Measurements from ENCODE around the gene RNF141. TPM values are rescaled to one million over a fixed set of nuclear protein-coding genes. Genes with fewer than 3 reads are reported as not detected.

Gene RNF141
- total RNA-seq, 1 experiment from 2014 or later = 28.4 TPM

- no peak overlapping the region for H3K4me3 Mint-ChIP-seq (ENCODE audit: unreplicated experiment)
- TF ChIP-seq CTCF (IDR thresholded peaks at IDR 0.05; ENCODE audit: unreplicated experiment) = no peak
- no peak overlapping the region for H3K27ac Mint-ChIP-seq (ENCODE audit: low read depth, unreplicated experiment)
- no peaks in the 10 kb centered on the region for H3K27me3 Mint-ChIP-seq (ENCODE audit: insufficient read depth, unreplicated experiment)
- CTCF ChIA-PET = interaction anchor here (0.6 to 0.7 kb wide), 5 partner anchors 45 to 120 kb away, joined by 3 to 4 read pairs (median 3); no protein-coding TSS in a partner anchor
- no peaks in the 10 kb centered on the region for H3K36me3 Mint-ChIP-seq (ENCODE audit: insufficient read depth, unreplicated experiment)
- H3K9me3 Mint-ChIP-seq (ENCODE audit: unreplicated experiment) = no peaks in the 10 kb centered on the region
- POLR2A ChIA-PET = no interaction called here
- intact Hi-C loops (cut with micrococcal nuclease) = no loop called here
- DNase-seq (ENCODE audit: unreplicated experiment) = no peak
- peaks cover 23% of the 10 kb centered on the region for H3K4me1 Mint-ChIP-seq (ENCODE audit: insufficient read depth, unreplicated experiment)
- no TSS peak for BruUV-seq (replicated peaks)
These were observed 55.3 kb downstream of the RNF141 start for GRCh38 chr11:10485646-10486045.

GRCh38 chr11:10484461-10485180 lies 56.4 kb downstream of the RNF141 start:
- H3K27ac Mint-ChIP-seq (ENCODE audit: low read depth, unreplicated experiment) = no peak overlapping the region
- intact Hi-C loops (cut with micrococcal nuclease) = no loop called here
- no peaks in the 10 kb centered on the region for H3K27me3 Mint-ChIP-seq (ENCODE audit: insufficient read depth, unreplicated experiment)
- no peak for TF ChIP-seq CTCF (IDR thresholded peaks at IDR 0.05; ENCODE audit: unreplicated experiment)
- no peaks in the 10 kb centered on the region for H3K9me3 Mint-ChIP-seq (ENCODE audit: unreplicated experiment)
- DNase-seq (ENCODE audit: unreplicated experiment) = no peak
- peaks cover 12% of the 10 kb centered on the region for H3K4me1 Mint-ChIP-seq (ENCODE audit: insufficient read depth, unreplicated experiment)
- ChIA-PET POLR2A (no interaction called here), CTCF (no interaction called here)
- H3K36me3 Mint-ChIP-seq (ENCODE audit: insufficient read depth, unreplicated experiment) = no peaks in the 10 kb centered on the region
- BruUV-seq (replicated peaks) = no TSS peak
- no peak overlapping the region for H3K4me3 Mint-ChIP-seq (ENCODE audit: unreplicated experiment)

- no peak overlapping the region for H3K4me3 Mint-ChIP-seq (ENCODE audit: unreplicated experiment)
- no TSS peak for BruUV-seq (replicated peaks)
- H3K9me3 Mint-ChIP-seq (ENCODE audit: unreplicated experiment) = no peaks in the 10 kb centered on the region
- H3K36me3 Mint-ChIP-seq (ENCODE audit: insufficient read depth, unreplicated experiment) = no peaks in the 10 kb centered on the region
- POLR2A ChIA-PET = no interaction called here
- intact Hi-C loops (cut with micrococcal nuclease) = no loop called here
- H3K4me1 Mint-ChIP-seq (ENCODE audit: insufficient read depth, unreplicated experiment) = peaks cover 11% of the 10 kb centered on the region
- no peak for DNase-seq (ENCODE audit: unreplicated experiment)
- no peaks in the 10 kb centered on the region for H3K27me3 Mint-ChIP-seq (ENCODE audit: insufficient read depth, unreplicated experiment)
- TF ChIP-seq CTCF (IDR thresholded peaks at IDR 0.05; ENCODE audit: unreplicated experiment) = no peak
- H3K27ac Mint-ChIP-seq (ENCODE audit: low read depth, unreplicated experiment) = no peak overlapping the region
- CTCF ChIA-PET = interaction anchor here (1.1 kb wide), 1 partner anchor 19 kb away, joined by 3 read pairs; no protein-coding TSS in a partner anchor
These were observed 57.4 kb downstream of the RNF141 start for GRCh38 chr11:10483584-10483983.

- H3K36me3 Mint-ChIP-seq (ENCODE audit: insufficient read depth, unreplicated experiment) = no peaks in the 10 kb centered on the region
- peaks cover 7% of the 10 kb centered on the region for H3K4me1 Mint-ChIP-seq (ENCODE audit: insufficient read depth, unreplicated experiment)
- no TSS peak for BruUV-seq (replicated peaks)
- H3K27ac Mint-ChIP-seq (ENCODE audit: low read depth, unreplicated experiment) = no peak overlapping the region
- H3K4me3 Mint-ChIP-seq (ENCODE audit: unreplicated experiment) = no peak overlapping the region
- DNase-seq (ENCODE audit: unreplicated experiment) = no peak
- ChIA-PET POLR2A (no interaction called here), CTCF (interaction anchor here (1.1 kb wide), 1 partner anchor 19 kb away, joined by 3 read pairs; no protein-coding TSS in a partner anchor)
- no peaks in the 10 kb centered on the region for H3K9me3 Mint-ChIP-seq (ENCODE audit: unreplicated experiment)
- no peak for TF ChIP-seq CTCF (IDR thresholded peaks at IDR 0.05; ENCODE audit: unreplicated experiment)
- intact Hi-C loops (cut with micrococcal nuclease) = no loop called here
- no peaks in the 10 kb centered on the region for H3K27me3 Mint-ChIP-seq (ENCODE audit: insufficient read depth, unreplicated experiment)
These were observed 57.8 kb downstream of the RNF141 start for GRCh38 chr11:10483174-10483573.
